ENCODE data around the gene ANAPC7.
"Not testable (repeated sequence)": the region's sequence is repeated elsewhere in the genome, so short reads cannot be mapped to it uniquely, and the experiment has no call there.

ANAPC7 gene

GRCh38 chr12:110345963-110346362, 57.5 kb downstream of the ANAPC7 start:
- DNase-seq: no peak

- no peak for DNase-seq
Measured at GRCh38 chr12:110345176-110345661, 58.3 kb downstream of the ANAPC7 start.

DNA sequence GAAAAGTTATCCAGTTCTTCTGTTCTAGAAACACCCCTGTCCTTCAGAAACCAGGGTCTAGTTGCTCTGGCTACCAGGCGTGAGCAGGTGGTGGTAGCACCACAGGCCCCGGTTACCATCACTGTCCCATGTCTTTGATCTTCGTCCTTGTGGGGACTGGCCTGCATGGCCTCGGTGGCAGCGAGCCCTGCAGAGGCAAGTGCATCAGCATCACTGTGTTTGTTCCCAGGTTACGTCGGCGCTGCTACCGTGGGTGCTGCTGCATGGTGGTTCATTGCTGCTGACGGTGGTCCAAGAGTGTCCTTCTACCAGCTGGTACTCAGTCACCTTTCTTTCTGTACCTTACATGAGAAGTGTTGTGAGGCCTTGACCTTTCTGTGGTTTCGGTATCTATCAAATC, 58.9 kb downstream of the ANAPC7 start:
- DNase-seq: no peak

DNA sequence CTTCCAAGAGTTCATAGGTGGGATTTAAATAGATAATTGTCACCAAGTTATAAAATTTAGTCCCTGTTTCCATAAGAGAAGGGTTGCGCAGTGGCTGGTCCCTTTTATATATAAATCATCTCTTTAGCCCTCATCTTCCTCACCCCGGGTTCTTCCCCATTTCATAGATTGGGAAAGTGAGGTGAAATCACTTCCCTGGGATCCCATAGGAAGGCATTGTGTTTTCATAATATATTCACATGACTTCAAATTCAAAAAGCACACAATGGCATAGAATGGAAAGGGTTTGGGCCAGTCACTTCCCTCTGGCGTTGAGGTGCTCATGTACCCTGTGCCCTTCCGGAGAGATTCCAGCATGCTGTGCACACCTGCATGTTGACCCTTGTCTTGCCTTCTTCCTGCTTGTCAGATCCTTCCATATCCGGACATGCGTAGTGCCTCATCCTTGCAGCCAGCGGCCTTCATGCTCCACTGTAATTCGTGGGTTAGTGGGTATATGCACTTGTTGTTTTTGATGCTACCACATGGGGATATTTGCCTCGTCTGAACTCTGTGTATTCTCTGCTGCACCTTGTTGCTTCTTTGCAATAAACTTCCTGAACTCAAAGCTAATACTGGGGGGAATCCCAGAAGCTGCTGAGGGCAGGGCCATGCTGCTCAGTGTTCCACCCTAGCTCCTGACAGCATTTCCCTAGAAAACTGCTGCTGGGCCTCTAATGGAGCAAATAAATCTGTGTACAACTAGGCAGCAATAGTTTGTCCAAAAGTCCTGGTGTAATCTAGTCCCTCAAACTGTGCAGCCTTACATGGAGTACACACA, 59.6 kb downstream of the ANAPC7 start:
- DNase-seq: no peak

DNA sequence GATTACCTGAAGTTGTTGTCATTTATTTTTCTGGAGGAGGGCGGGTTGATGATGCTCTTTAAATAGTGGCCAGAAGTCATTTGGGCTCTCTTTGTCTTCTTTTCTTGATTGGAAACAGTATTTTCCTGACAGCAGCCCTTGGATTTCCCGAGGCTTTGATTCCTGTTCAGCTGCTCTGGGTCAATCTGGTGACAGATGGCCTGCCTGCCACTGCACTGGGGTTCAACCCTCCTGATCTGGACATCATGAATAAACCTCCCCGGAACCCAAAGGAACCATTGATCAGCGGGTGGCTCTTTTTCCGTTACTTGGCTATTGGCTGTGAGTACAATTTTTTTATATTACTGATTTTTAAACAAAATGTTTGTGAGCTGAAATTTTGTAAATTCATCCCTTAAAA, 60.4 kb downstream of the ANAPC7 start:
- DNase-seq: no peak

GRCh38 chr12:110342157-110342556, 61.4 kb downstream of the ANAPC7 start:
- DNase-seq: no peak

DNA sequence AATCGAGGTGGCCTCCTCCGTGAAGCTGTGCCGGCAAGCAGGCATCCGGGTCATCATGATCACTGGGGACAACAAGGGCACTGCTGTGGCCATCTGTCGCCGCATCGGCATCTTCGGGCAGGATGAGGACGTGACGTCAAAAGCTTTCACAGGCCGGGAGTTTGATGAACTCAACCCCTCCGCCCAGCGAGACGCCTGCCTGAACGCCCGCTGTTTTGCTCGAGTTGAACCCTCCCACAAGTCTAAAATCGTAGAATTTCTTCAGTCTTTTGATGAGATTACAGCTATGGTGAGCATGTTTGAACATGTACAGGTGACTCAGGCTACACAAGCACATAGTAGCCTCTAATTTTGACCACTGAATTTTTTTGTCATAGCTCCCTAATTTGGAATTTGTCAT, 62.8 kb downstream of the ANAPC7 start:
- DNase-seq: no peak

DNA sequence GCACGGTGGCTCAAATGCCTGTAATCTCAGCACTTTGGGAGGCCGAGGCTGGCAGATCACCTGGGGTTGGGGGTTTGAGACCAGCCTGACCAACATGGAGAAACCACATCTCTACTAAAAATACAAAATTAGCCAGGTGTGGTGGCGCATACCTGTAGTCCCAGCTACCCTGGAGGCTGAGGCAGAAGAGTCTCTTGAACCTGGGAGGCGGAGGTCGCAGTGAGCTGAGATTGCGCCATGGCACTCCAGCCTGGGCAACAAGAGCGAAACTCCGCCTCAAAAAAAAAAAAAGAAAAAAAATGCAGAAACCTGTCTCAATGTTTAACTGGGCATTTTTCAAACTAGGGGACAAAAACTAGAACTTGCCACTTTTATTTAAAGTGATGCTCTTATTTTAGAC, 63.2 kb downstream of the ANAPC7 start:
- DNase-seq: not testable (repeated sequence)

DNA sequence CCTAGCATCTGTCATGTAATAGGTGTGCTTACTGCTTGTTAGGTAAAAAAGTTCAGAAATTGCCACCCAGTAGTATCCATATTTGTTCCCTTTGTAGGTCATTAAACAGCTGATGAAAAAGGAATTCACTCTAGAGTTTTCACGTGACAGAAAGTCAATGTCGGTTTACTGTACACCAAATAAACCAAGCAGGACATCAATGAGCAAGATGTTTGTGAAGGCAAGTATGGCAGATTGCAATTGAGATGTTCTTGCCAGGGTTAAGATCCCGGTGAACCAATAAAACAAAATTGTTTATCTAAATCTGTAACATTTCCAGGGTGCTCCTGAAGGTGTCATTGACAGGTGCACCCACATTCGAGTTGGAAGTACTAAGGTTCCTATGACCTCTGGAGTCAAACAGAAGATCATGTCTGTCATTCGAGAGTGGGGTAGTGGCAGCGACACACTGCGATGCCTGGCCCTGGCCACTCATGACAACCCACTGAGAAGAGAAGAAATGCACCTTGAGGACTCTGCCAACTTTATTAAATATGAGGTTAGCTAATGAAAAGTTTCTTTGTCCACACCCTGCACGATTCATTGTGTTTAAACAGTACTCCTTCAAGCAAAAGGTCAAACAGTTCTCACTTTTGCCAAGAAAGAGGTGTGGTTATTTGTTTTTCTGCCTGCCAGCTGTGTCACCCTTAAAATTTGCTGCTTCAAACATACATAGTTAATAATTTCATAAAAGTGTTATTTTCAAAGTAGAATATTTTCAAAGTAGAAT, 64.1 kb downstream of the ANAPC7 start:
- DNase-seq: no peak

GRCh38 chr12:110338754-110339153, 64.8 kb downstream of the ANAPC7 start:
- no peak for DNase-seq

- DNase-seq: no peak
Measured at GRCh38 chr12:110337912-110338710, 65.4 kb downstream of the ANAPC7 start.

- no peak for DNase-seq
Measured at GRCh38 chr12:110335481-110336045, 67.9 kb downstream of the ANAPC7 start.

DNA sequence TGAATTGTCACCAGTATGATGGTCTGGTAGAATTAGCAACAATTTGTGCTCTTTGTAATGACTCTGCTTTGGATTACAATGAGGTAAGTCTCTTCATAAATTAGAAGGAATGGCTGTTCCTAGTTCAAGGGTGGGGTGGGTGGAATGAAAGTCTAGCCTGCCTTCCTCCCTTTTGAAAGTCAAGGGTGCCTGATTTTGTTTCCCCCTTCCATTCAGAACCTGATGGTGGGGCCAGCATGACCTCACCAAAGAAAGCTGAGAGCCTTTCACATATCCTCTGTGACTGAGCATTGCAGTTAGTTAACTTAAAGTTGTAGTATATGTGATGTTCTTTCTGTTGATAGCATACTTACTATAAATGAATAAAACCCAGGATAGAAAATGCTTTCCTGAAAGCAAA, 70.3 kb downstream of the ANAPC7 start:
- no peak for DNase-seq

DNA sequence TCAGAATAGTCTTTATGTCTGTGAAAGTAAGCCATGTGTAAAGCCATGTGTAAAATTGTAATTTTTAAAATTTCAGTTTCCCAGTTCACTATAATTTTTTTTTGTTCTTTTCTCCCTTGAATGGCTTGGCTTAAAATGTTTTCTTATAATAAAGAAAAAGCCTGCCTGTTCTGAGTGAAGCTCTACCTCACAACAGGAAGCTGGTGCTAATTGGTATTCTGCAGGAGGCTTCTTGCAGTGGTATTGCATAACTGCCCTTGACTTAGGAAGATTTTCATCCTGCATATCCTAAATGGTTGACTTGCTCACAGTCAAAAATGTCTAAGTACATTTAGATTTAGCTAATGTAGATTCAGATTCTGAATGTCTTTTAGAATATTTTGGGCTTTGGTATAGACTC, 73.0 kb downstream of the ANAPC7 start:
- DNase-seq: no peak

GRCh38 chr12:110330124-110330523, 73.4 kb downstream of the ANAPC7 start:
- DNase-seq: no peak

GRCh38 chr12:110329710-110330109, 73.8 kb downstream of the ANAPC7 start:
- DNase-seq: no peak

Measured in NCI-H1092 (cell line).